Transverse colon (tissue), 3 donors: ENCODE results near the gene BBS1.

Source experiments
- POLR2A ChIP-seq: fragments of 450-650 bp; IDR thresholded peaks from one replicate; pipeline ENCODE4 v1.6.1; 2016; ENCODE audit warnings: antibody characterized with exemption, mild to moderate bottlenecking, moderate library complexity
- TF ChIP-seq, protein P1 (sequence below), 5 experiments: fragments of 200-600 bp in 3 of 5; fragments of 450-650 bp in 2 of 5; sonication (generic) in 3 of 5; IDR thresholded peaks; 1 replicate in 2 of 5; 2 replicates in 3 of 5; pipeline ENCODE4 v1.5.1; 2016 to 2017; ENCODE audit warnings: antibody characterized with exemption in 5 of 5, inconsistent platforms in 3 of 5, mild to moderate bottlenecking in 2 of 5, moderate library complexity in 1 of 5

- TF ChIP-seq, protein P1, sequence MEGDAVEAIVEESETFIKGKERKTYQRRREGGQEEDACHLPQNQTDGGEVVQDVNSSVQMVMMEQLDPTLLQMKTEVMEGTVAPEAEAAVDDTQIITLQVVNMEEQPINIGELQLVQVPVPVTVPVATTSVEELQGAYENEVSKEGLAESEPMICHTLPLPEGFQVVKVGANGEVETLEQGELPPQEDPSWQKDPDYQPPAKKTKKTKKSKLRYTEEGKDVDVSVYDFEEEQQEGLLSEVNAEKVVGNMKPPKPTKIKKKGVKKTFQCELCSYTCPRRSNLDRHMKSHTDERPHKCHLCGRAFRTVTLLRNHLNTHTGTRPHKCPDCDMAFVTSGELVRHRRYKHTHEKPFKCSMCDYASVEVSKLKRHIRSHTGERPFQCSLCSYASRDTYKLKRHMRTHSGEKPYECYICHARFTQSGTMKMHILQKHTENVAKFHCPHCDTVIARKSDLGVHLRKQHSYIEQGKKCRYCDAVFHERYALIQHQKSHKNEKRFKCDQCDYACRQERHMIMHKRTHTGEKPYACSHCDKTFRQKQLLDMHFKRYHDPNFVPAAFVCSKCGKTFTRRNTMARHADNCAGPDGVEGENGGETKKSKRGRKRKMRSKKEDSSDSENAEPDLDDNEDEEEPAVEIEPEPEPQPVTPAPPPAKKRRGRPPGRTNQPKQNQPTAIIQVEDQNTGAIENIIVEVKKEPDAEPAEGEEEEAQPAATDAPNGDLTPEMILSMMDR (IDR thresholded peaks at IDR 0.05) = no peak
- TF ChIP-seq POLR2A = no peak
These were observed 40.5 kb downstream of the BBS1 start for GRCh38 chr11:66550887-66551286.
